Hematopoietic multipotent progenitor cell (in vitro differentiated cells): Measurements from ENCODE around the gene PEX14. TPM values are rescaled to one million over a fixed set of nuclear protein-coding genes. Genes with fewer than 3 reads are reported as not detected.
A peak's percentile ranks its signal among the peaks of the same experiment; 100 is the strongest.

Experiments
- DNase-seq, 3 donors: peaks; one replicate each; pipeline ENCODE4 v3.0.0-alpha.2; 2011 to 2015; ENCODE audit warnings: low read depth in 2 of 3, low spot score in 2 of 3
- total RNA-seq: library from RNA; depleted of rRNA; stranded (reverse); fragments of >200 nt; gene quantifications from one replicate; pipeline ENCODE4 v1.2.3, GENCODE V29; 2012

The PEX14 gene
- total RNA-seq, 1 donor, result 22.6 TPM

GRCh38 chr1:10515976-10516750 is 41.4 kb downstream of the PEX14 start:
- DNase-seq, result no peak

GRCh38 chr1:10516925-10517676 is 42.4 kb downstream of the PEX14 start:
- no peak for DNase-seq

GRCh38 chr1:10517677-10517982 is 42.9 kb downstream of the PEX14 start:
- no peak for DNase-seq

GRCh38 chr1:10519016-10519417 is 44.3 kb downstream of the PEX14 start:
- DNase-seq, result no peak

- DNase-seq, result no peak
Measured at GRCh38 chr1:10520497-10520896, 45.7 kb downstream of the PEX14 start.

- DNase-seq, result no peak
Measured at GRCh38 chr1:10520952-10521351, 46.2 kb downstream of the PEX14 start.

GRCh38 chr1:10521537-10522157 is 46.9 kb downstream of the PEX14 start:
- no peak for DNase-seq

- no peak for DNase-seq
Measured at GRCh38 chr1:10522322-10522860, 47.6 kb downstream of the PEX14 start.

- no peak for DNase-seq
Measured at GRCh38 chr1:10525208-10525607, 50.5 kb downstream of the PEX14 start.

- DNase-seq, result no peak
Measured at GRCh38 chr1:10528066-10529014, 53.6 kb downstream of the PEX14 start.

GRCh38 chr1:10529091-10529490 is 54.3 kb downstream of the PEX14 start:
- DNase-seq, result no peak

GRCh38 chr1:10529765-10530164 is 55.0 kb downstream of the PEX14 start:
- DNase-seq, result no peak

- peak in 2 of 3 donors; percentile 33 to 39 for DNase-seq
Measured at GRCh38 chr1:10530281-10530740, 55.6 kb downstream of the PEX14 start.

GRCh38 chr1:10530756-10531495 is 56.2 kb downstream of the PEX14 start:
- DNase-seq, result no peak

- DNase-seq, result no peak
Measured at GRCh38 chr1:10532362-10532761, 57.6 kb downstream of the PEX14 start.

- DNase-seq, result no peak
Measured at GRCh38 chr1:10534519-10534918, 59.8 kb downstream of the PEX14 start.

- DNase-seq, result no peak
Measured at GRCh38 chr1:10536133-10536770, 61.5 kb downstream of the PEX14 start.

GRCh38 chr1:10537082-10537766 is 62.5 kb downstream of the PEX14 start:
- DNase-seq, result no peak
